Stimulated activated CD8-positive, alpha-beta memory T cell treated with anti-CD3 and anti-CD28 coated beads, Interleukin-15, amount 100 ng/mL, for 24 hours (primary cell): Measurements from ENCODE around the gene KCTD10.

Experiments
- DNase-seq: peaks from one replicate; pipeline ENCODE4 v3.0.0-alpha.2; 2020; ENCODE audit warnings: low read depth

Gene KCTD10

DNA sequence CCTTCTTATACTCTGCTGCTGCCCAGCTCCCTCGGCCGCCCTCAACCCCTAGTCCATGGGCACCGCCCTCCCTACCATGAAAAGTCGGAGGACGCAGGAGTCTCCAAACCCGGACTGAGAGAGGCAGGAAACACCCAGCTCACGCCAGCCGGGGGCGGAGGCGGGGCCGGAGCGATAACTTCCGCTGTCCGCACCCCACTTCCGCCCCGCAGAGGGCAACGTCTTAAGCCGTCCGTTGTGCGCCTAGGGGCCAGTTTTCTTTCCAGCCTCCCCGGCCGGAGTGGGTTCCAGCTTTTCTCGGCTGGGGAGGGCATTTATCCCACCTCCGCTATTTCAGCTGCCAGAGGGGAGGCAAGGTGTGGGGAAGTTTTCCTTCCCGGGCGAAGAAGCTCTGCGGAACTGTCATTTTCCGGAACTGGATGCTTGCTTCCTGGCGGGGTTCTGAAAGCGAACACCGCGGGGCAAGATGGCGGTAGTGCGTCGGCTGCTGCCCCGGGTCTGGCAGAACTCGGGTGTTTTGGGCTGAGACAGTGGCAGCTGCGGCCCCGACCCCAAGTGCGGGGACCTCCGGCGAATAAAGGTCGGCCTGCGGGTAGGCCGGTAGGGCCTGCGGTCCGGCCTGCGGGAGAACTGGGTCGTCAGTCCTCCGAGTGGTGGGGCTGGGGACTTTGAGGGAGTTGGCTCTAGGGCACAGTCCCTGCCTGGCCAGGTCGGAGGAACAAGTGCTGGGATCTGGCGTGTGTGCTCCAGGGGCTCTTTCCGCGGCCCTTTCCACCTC, at the start of gene KCTD10, which contains the start of gene UBE3B:
Gene KCTD10 (minus strand): TSS at position 116 of the 778 bp plus-strand sequence. CDS start 38 bp downstream, at position 78.
Gene UBE3B (plus strand): TSS at position 450 of the 778 bp plus-strand sequence. CDS start 5,918 bp downstream, outside the sequence.
- DNase-seq = peak; percentile 81

DNA sequence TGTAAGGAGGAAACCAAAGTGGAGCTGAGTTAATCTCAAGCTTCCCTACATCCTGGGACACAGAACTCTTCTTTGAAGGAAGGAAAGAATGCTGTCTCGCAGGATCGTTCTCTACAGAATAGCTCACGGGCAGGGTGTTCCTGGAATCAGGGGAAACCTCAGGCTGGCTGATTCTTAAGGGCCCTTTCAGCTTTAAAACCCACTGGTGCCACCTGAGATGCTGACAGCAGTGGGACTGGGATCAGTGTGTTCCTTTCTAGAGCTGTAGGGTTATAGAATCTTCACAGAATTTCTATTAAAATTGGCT, 48.1 kb upstream of the KCTD10 start:
- DNase-seq = no peak

DNA sequence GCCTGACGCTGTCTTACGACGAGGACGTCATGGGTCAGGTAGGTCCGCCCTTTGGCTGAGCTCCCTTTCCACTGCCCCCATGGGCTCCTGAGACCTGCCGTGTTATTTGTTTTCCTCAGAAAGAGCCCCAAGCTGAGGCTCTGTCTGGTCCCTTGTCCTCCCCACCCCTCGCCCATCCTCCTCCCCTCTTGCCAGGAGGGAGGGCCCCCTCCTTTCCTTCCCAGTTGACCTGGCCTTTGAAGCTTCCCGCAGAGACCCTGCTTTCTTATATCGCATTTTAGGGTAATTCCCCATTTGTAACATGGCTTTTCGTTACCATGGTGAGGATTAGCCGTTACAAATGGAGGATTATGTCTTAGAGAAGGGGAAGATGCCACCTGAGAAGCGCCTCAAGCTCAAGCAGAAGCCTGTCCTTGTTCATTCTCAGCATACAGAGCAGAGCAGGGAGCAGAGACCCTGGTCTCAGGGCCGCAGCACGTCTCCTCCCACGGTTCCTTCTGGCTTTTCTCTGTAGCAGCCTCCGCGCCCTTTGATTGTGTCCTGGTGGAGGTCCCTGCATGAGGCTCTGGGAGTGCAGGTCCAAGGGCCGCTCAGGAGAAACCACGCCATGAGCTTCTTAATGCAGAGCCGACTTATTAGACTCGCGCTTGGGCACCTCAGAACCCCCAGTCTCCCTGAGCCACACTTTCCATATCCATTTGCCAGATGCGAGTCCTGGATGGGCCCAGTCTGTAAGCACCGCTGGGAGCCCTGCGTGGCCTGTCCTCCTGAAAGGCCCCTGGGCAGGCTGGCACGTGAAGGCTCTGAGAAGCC, 47.6 kb upstream of the KCTD10 start:
- no peak for DNase-seq

DNA sequence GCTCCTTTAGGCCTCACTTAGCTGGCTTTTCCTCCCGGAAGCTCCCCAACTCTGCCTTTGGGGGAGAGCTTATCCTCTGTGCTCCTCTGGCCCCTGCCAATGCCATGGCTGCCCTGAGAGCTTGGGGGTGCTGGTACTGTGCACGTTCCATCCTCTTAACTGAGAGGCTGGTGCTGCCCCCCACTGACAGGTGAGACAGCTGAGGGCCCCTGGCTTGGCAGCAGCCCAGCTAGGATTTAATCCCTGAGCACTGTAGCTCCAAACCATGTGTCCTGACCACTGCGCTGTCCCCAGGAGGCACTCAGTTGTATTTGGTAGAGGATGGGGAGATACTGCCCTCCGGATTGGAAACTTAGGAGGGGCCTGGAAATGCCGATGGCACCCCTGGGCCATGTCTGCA, 46.4 kb upstream of the KCTD10 start:
- DNase-seq = no peak

GRCh38 chr12:109523071-109523470, 46.0 kb upstream of the KCTD10 start:
- no peak for DNase-seq

- no peak for DNase-seq
These were observed 44.7 kb upstream of the KCTD10 start for GRCh38 chr12:109521831-109522230.

GRCh38 chr12:109519787-109520186, 42.7 kb upstream of the KCTD10 start:
- no peak for DNase-seq

GRCh38 chr12:109518820-109519665, 41.9 kb upstream of the KCTD10 start:
- DNase-seq = peak; percentile 8

DNA sequence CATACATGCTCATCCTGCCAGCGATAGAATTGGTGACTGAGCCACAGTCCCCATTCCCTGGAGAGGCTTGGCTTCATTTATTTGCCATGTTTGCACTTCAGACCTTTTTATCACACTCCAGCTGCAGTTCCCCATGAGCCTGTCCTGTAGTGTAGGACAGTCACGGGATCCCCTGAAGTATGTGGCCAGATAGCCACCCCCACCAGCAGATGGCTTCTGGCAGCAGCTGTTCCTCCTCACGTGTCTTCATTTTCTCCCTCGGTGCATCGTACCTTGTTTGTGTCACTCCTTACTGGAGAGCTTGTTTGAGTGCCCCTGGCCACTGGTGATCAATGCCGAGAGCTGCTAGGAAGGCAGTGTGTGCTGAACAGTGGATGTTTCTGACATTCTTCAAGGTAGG, 40.5 kb upstream of the KCTD10 start:
- no peak for DNase-seq

GRCh38 chr12:109513977-109514376, 36.9 kb upstream of the KCTD10 start:
- DNase-seq = no peak

DNA sequence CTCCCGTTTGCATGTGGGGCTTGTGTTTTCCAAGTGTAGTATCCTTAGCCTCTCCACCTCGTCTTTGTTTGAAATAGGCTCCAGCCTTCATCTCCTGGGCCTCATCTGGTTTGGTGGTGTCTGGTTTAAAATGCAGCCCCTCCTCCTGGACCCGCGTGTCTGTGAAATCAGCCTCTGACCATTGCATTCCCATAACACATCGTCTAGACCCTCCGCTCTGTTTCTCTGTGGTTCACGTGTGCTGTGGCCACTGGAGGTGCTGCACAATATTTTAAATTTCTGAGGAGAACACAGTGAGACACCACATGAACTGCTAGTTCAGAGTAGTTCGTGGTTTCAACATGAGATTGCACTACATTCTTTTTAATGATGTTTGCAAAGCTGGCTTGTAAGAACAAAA, 36.0 kb upstream of the KCTD10 start:
- no peak for DNase-seq

- no peak for DNase-seq
These were observed 35.5 kb upstream of the KCTD10 start for GRCh38 chr12:109512608-109513007.

DNA sequence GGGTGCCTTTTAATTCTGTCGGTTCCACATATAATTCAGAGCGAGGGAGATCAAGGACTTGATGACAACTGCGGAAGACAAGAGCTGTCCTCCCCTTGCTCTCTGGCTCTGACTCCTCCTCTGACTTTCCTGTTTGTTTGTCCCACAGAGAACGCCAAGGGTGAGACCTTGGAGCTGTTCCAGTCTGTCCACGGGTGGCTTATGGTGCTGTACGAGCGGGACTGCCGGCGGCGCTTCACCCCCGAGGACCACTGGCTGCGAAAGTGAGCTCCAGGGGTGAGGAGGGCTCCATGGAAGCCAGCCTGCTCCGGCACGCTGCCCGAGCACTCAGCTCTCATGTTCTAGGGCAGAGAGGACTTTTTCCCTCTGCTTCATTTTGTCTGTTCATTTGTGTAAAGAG, 33.1 kb upstream of the KCTD10 start:
- no peak for DNase-seq

- DNase-seq = no peak
These were observed 27.0 kb upstream of the KCTD10 start for GRCh38 chr12:109504068-109504467.

GRCh38 chr12:109503611-109504010, 26.5 kb upstream of the KCTD10 start:
- DNase-seq = no peak

DNA sequence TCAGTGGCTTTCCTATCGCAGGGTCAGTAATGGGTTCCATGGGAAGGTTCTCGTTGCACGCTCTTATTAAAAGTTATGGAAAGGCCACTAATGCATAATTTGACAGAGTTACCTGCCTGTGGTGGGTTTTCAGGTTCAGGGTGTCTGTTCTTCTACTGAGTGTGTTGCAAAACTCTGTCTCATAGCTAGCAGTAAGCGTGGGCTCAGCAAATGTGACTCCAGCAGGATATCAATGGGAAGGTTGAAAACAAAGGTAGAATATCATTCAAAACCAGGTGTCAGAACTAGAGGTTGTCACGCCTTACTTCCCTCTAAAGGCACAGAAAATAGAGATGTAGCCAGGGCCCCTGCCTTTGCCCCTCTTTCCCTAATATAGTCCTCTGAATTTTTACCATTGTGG, 25.2 kb upstream of the KCTD10 start:
- no peak for DNase-seq

GRCh38 chr12:109501299-109501698, 24.2 kb upstream of the KCTD10 start:
- no peak for DNase-seq

GRCh38 chr12:109500406-109501185, 23.5 kb upstream of the KCTD10 start:
- DNase-seq = no peak

DNA sequence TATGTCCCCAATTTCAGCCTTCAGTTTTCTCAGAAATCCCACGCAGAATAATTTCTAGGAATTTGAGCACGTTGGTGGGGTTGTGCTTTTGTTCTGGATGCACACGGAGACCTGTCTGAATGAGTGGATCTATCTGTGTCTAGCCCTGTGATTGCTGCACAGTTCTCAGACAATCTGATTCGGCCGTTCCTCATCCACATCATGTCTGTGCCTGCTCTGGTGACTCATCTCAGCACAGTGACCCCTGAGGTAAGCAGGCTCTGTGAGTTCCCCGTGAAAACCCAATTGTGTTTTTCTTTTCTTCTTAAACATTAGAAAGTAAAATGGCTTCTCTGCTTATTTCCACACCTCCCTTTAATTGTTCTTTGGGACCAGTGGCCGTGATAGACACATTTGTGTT, 20.6 kb upstream of the KCTD10 start:
- DNase-seq = no peak

DNA sequence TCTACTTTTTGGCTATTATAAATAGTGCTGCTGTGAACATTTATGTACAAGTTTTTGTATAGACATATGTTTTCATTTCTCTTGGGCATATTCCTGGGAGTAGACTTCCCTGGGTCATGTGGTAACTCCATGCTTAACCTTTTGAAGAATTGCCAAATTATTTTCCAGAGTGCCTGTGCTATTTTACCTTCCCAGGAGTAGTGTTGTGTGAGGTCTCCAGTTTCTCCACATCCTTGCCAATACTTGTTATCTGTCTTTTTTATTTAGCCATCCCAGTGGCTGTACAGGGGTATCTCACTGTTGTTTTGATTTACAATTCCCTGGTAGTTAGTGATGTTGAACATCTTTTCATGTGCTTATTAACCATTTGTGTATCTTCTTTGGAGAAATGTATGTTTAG, 19.2 kb upstream of the KCTD10 start:
- DNase-seq = no peak

DNA sequence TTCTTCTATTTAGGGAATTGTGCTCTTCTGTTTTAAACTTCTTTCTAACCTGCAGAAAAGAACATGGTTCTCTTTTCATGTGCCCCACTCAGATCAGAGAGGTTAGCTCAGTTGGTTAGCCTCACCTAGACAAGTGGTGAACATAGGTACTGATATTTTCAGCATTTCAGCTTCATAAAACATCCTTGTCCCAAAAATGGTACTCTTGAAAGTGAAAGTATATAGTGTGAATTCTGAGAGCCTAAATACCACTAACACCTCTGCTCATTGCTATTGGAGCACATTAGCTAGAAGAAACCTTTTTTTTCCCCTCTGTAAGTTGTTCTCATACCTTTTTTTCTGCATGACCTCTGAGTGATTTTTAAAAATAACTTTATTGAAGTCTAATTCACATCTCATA, 17.9 kb upstream of the KCTD10 start:
- no peak for DNase-seq
